HEK293 (cell line): ENCODE measurements around the gene CPEB4.
A peak's percentile ranks its signal among the peaks of the same experiment; 100 is the strongest.

ENCODE experiments used
- CTCF ChIA-PET: fragments of 350-600 bp; formaldehyde crosslinking; extraction: SDS; loops from one replicate; lab custom pipeline; 2021; ENCODE audit warnings: antibody characterized with exemption; lab: Yijun Ruan, JAX
- POLR2A ChIA-PET: fragments of 300-600 bp; formaldehyde crosslinking; extraction: SDS; loops from one replicate; lab custom pipeline; 2020; ENCODE audit warnings: antibody characterized with exemption, inconsistent platforms; lab: Yijun Ruan, JAX
- H3K27ac ChIP-seq: fragments of 200-500 bp; sonication (Bioruptor generic); 2 replicates; pipeline ENCODE4 v1.5.1; 2014; ENCODE audit warnings: low read depth, low read length, control low read depth, inconsistent platforms; ENCODE audit errors: extremely low read depth
- H3K36me3 ChIP-seq, 2 experiments: fragments of 200-500 bp in 1 of 2; sonication (Bioruptor generic) in 1 of 2; 1 replicate in 1 of 2; 2 replicates in 1 of 2; pipeline ENCODE4 v1.5.1; 2014 to 2017; ENCODE audit warnings: inconsistent platforms in 2 of 2, low read length in 2 of 2; ENCODE audit not compliant: control insufficient read depth in 2 of 2, insufficient read depth in 1 of 2
- H3K4me1 ChIP-seq: fragments of 200-500 bp; sonication (Bioruptor generic); 2 replicates; pipeline ENCODE4 v1.5.1; 2014; ENCODE audit warnings: mild to moderate bottlenecking, low read length, inconsistent platforms; ENCODE audit not compliant: control insufficient read depth, insufficient read depth
- H3K4me3 ChIP-seq: 2 replicates; pipeline ENCODE4 v1.5.1; 2011; ENCODE audit warnings: low read depth, mild to moderate bottlenecking, control low read depth, low read length, moderate library complexity
- H3K9me3 ChIP-seq: fragments of 200-500 bp; sonication (Bioruptor generic); 2 replicates; pipeline ENCODE4 v1.5.1; 2014; ENCODE audit warnings: low read depth, low read length, inconsistent platforms; ENCODE audit not compliant: control insufficient read depth, insufficient read depth
- KLF8 ChIP-seq: fragments of 450-650 bp; formaldehyde crosslinking; IDR thresholded peaks from 2 replicates; pipeline ENCODE4 v1.5.1; 2016; ENCODE audit warnings: missing biosample characterization, missing genetic modification characterization
- REST ChIP-seq: fragments of 450-650 bp; formaldehyde crosslinking; IDR thresholded peaks from 2 replicates; pipeline ENCODE4 v1.5.1; 2016; ENCODE audit warnings: missing biosample characterization, missing genetic modification characterization
- SCRT2 ChIP-seq: fragments of 450-650 bp; formaldehyde crosslinking; IDR thresholded peaks from 2 replicates; pipeline ENCODE4 v1.5.1; 2016; ENCODE audit warnings: missing biosample characterization, missing genetic modification characterization
- YY2 ChIP-seq: fragments of 450-650 bp; formaldehyde crosslinking; IDR thresholded peaks from 2 replicates; pipeline ENCODE4 v1.5.1; 2016; ENCODE audit warnings: missing biosample characterization, missing genetic modification characterization
- ZBTB21 ChIP-seq: fragments of 450-650 bp; formaldehyde crosslinking; IDR thresholded peaks from 2 replicates; pipeline ENCODE4 v1.5.1; 2017; ENCODE audit warnings: missing biosample characterization, missing genetic modification characterization
- ZBTB49 ChIP-seq: fragments of 450-650 bp; formaldehyde crosslinking; IDR thresholded peaks from 2 replicates; pipeline ENCODE4 v1.5.1; 2016; ENCODE audit warnings: missing biosample characterization, missing genetic modification characterization, low read depth
- ZBTB8A ChIP-seq: fragments of 450-650 bp; formaldehyde crosslinking; IDR thresholded peaks from 2 replicates; pipeline ENCODE4 v1.5.1; 2016; ENCODE audit warnings: missing biosample characterization, missing genetic modification characterization
- ZFP37 ChIP-seq: fragments of 450-650 bp; formaldehyde crosslinking; IDR thresholded peaks from 2 replicates; pipeline ENCODE4 v1.5.1; 2016; ENCODE audit warnings: missing biosample characterization, missing genetic modification characterization
- ZNF112 ChIP-seq: fragments of 450-650 bp; formaldehyde crosslinking; IDR thresholded peaks from 2 replicates; pipeline ENCODE4 v1.5.0; 2017; ENCODE audit warnings: missing biosample characterization, missing genetic modification characterization
- ZNF121 ChIP-seq: fragments of 450-650 bp; formaldehyde crosslinking; IDR thresholded peaks from 2 replicates; pipeline ENCODE4 v1.5.1; 2016; ENCODE audit warnings: missing biosample characterization, missing genetic modification characterization
- ZNF138 ChIP-seq: fragments of 450-650 bp; formaldehyde crosslinking; IDR thresholded peaks from 2 replicates; pipeline ENCODE4 v1.5.1; 2016; ENCODE audit warnings: missing biosample characterization, missing genetic modification characterization, borderline replicate concordance
- ZNF174 ChIP-seq: fragments of 450-650 bp; formaldehyde crosslinking; IDR thresholded peaks from 2 replicates; pipeline ENCODE4 v1.5.0; 2017; ENCODE audit warnings: missing biosample characterization, mild to moderate bottlenecking, missing genetic modification characterization
- ZNF175 ChIP-seq: fragments of 450-650 bp; formaldehyde crosslinking; IDR thresholded peaks from 2 replicates; pipeline ENCODE4 v1.5.1; 2016; ENCODE audit warnings: missing biosample characterization, missing genetic modification characterization
- ZNF19 ChIP-seq: fragments of 450-650 bp; formaldehyde crosslinking; IDR thresholded peaks from 2 replicates; pipeline ENCODE4; 2016; ENCODE audit warnings: missing biosample characterization, missing genetic modification characterization, low read depth
- ZNF2 ChIP-seq: fragments of 450-650 bp; formaldehyde crosslinking; IDR thresholded peaks from 2 replicates; pipeline ENCODE4 v1.5.1; 2016; ENCODE audit warnings: missing biosample characterization, missing genetic modification characterization
- ZNF211 ChIP-seq: fragments of 450-650 bp; formaldehyde crosslinking; IDR thresholded peaks from 2 replicates; pipeline ENCODE4 v1.5.1; 2016; ENCODE audit warnings: low read depth, missing biosample characterization, missing genetic modification characterization
- ZNF239 ChIP-seq: fragments of 450-650 bp; formaldehyde crosslinking; IDR thresholded peaks from 2 replicates; pipeline ENCODE4 v1.5.1; 2016; ENCODE audit warnings: missing biosample characterization, missing genetic modification characterization
- ZNF24 ChIP-seq: fragments of 450-650 bp; formaldehyde crosslinking; IDR thresholded peaks from 2 replicates; pipeline ENCODE4 v1.5.1; 2016; ENCODE audit warnings: missing biosample characterization, missing genetic modification characterization
- ZNF248 ChIP-seq: fragments of 450-650 bp; formaldehyde crosslinking; IDR thresholded peaks from 2 replicates; pipeline ENCODE4 v1.5.1; 2017; ENCODE audit warnings: missing biosample characterization, missing genetic modification characterization
- ZNF292 ChIP-seq: fragments of 450-650 bp; formaldehyde crosslinking; IDR thresholded peaks from 2 replicates; pipeline ENCODE4 v1.5.1; 2016; ENCODE audit warnings: low read depth, missing biosample characterization, missing genetic modification characterization, borderline replicate concordance
- ZNF354C ChIP-seq: fragments of 450-650 bp; formaldehyde crosslinking; IDR thresholded peaks from 2 replicates; pipeline ENCODE4 v1.5.1; 2016; ENCODE audit warnings: missing biosample characterization, missing genetic modification characterization, low read depth, borderline replicate concordance
- ZNF366 ChIP-seq: fragments of 450-650 bp; formaldehyde crosslinking; conservative IDR thresholded peaks from 2 replicates; pipeline ENCODE4 v1.5.1; 2016; ENCODE audit warnings: missing biosample characterization, missing genetic modification characterization
- ZNF521 ChIP-seq: fragments of 450-650 bp; formaldehyde crosslinking; IDR thresholded peaks from 2 replicates; pipeline ENCODE4 v1.5.1; 2017; ENCODE audit warnings: missing biosample characterization, mild to moderate bottlenecking, missing genetic modification characterization
- ZNF558 ChIP-seq: fragments of 450-650 bp; formaldehyde crosslinking; IDR thresholded peaks from 2 replicates; pipeline ENCODE4 v1.5.1; 2016; ENCODE audit warnings: missing biosample characterization, missing genetic modification characterization
- ZNF596 ChIP-seq: fragments of 450-650 bp; IDR thresholded peaks from 2 replicates; pipeline ENCODE4 v1.5.0; 2018; ENCODE audit warnings: missing biosample characterization, mild to moderate bottlenecking, missing genetic modification characterization, moderate library complexity
- ZNF626 ChIP-seq: fragments of 450-650 bp; sonication (Bioruptor Pico); formaldehyde crosslinking; IDR thresholded peaks from 2 replicates; pipeline ENCODE4 v1.5.1; 2018; ENCODE audit warnings: missing biosample characterization, missing genetic modification characterization, inconsistent platforms
- ZNF629 ChIP-seq: fragments of 450-650 bp; formaldehyde crosslinking; IDR thresholded peaks from 2 replicates; pipeline ENCODE4 v1.5.1; 2017; ENCODE audit warnings: missing biosample characterization, missing genetic modification characterization
- ZNF639 ChIP-seq: fragments of 450-650 bp; formaldehyde crosslinking; IDR thresholded peaks from 2 replicates; pipeline ENCODE4 v1.5.1; 2016; ENCODE audit warnings: missing biosample characterization, missing genetic modification characterization
- ZNF776 ChIP-seq: fragments of 450-650 bp; formaldehyde crosslinking; IDR thresholded peaks from 2 replicates; pipeline ENCODE4 v1.5.0; 2017; ENCODE audit warnings: missing biosample characterization, missing genetic modification characterization, borderline replicate concordance
- ZNF777 ChIP-seq: fragments of 450-650 bp; formaldehyde crosslinking; IDR thresholded peaks from 2 replicates; pipeline ENCODE4 v1.5.1; 2017; ENCODE audit warnings: missing biosample characterization, missing genetic modification characterization, borderline replicate concordance
- ZNF792 ChIP-seq: fragments of 450-650 bp; formaldehyde crosslinking; IDR thresholded peaks from 2 replicates; pipeline ENCODE4 v1.5.1; 2016; ENCODE audit warnings: missing biosample characterization, missing genetic modification characterization

CPEB4 gene

GRCh38 chr5:173893192-173893561 is 5.0 kb downstream of the CPEB4 start:
- H3K27ac ChIP-seq = no peak overlapping the region
- POLR2A ChIA-PET = no interaction called here
- no peaks in the 10 kb centered on the region for H3K9me3 ChIP-seq
- peaks cover 11% of the 10 kb centered on the region for H3K4me1 ChIP-seq
- no peak overlapping the region for H3K4me3 ChIP-seq
- 0 out of 2 replicates have a peak, but pooled peaks have one; percentile 3 for TF ChIP-seq ZNF366
- no peak for TF ChIP-seq ZNF629 (tag by site-specific recombination)
- no peak for TF ChIP-seq ZNF639 (tag by site-specific recombination)
- TF ChIP-seq ZNF121 (tag by site-specific recombination) = 0 out of 2 replicates have a peak, but pooled peaks have one; percentile 76
- TF ChIP-seq YY2 (tag by site-specific recombination) = no peak
- TF ChIP-seq ZBTB49 (tag by site-specific recombination) = no peak
- no peak for TF ChIP-seq ZNF292
- TF ChIP-seq ZNF596 (tag by site-specific recombination) = no peak
- no peak for TF ChIP-seq ZNF248 (tag by site-specific recombination)
- no peak for TF ChIP-seq ZNF24 (tag by site-specific recombination)
- TF ChIP-seq ZNF626 (tag by site-specific recombination) = no peak
- TF ChIP-seq ZNF2 = no peak
- no peak for TF ChIP-seq KLF8
- no peak for TF ChIP-seq REST
- TF ChIP-seq ZNF792 = no peak
- TF ChIP-seq, all 188 proteins: peak for 2
- CTCF ChIA-PET = interaction anchor here (1.4 kb wide), 2 partner anchors 32 to 80 kb away, joined by 3 to 4 read pairs; no protein-coding TSS in a partner anchor
- H3K36me3 ChIP-seq = no peaks in the 10 kb centered on the region

- peaks cover 7% of the 10 kb centered on the region; the same call in 1 of the 2 replicates for H3K4me1 ChIP-seq
- no peaks in the 10 kb centered on the region for H3K9me3 ChIP-seq
- no peak overlapping the region for H3K4me3 ChIP-seq
- ChIA-PET CTCF (interaction anchor here (0.6 to 1.1 kb wide), 3 partner anchors 18 to 603 kb away, joined by 3 read pairs; no protein-coding TSS in a partner anchor), POLR2A (no interaction called here)
- no peaks in the 10 kb centered on the region for H3K36me3 ChIP-seq
- no peak overlapping the region for H3K27ac ChIP-seq
- TF ChIP-seq ZNF174 (no peak), ZNF175 (no peak), ZNF777 (tag by site-specific recombination) (no peak), ZNF354C (tag by site-specific recombination) (no peak), SCRT2 (no peak), ZNF776 (tag by site-specific recombination) (no peak), ZFP37 (tag by site-specific recombination) (no peak), ZNF138 (tag by site-specific recombination) (no peak), ZNF521 (tag by site-specific recombination) (no peak), ZBTB21 (no peak), ZNF239 (tag by site-specific recombination) (no peak), ZNF211 (tag by site-specific recombination) (no peak), ZNF19 (tag by site-specific recombination) (no peak), ZBTB8A (tag by site-specific recombination) (no peak), ZNF558 (tag by site-specific recombination) (no peak), ZNF112 (tag by site-specific recombination) (no peak)
Measured at GRCh38 chr5:173895401-173896165, 7.4 kb downstream of the CPEB4 start.
